Islet precursor cell (in vitro differentiated cells): ENCODE data around the gene PRR20A.
"Not testable (repeated sequence)": the region's sequence is repeated elsewhere in the genome, so short reads cannot be mapped to it uniquely, and the experiment has no call there.

ENCODE experiments used
- DNase-seq: peaks from one replicate; pipeline ENCODE4 v3.0.0-alpha.2; 2018

PRR20A gene

DNA sequence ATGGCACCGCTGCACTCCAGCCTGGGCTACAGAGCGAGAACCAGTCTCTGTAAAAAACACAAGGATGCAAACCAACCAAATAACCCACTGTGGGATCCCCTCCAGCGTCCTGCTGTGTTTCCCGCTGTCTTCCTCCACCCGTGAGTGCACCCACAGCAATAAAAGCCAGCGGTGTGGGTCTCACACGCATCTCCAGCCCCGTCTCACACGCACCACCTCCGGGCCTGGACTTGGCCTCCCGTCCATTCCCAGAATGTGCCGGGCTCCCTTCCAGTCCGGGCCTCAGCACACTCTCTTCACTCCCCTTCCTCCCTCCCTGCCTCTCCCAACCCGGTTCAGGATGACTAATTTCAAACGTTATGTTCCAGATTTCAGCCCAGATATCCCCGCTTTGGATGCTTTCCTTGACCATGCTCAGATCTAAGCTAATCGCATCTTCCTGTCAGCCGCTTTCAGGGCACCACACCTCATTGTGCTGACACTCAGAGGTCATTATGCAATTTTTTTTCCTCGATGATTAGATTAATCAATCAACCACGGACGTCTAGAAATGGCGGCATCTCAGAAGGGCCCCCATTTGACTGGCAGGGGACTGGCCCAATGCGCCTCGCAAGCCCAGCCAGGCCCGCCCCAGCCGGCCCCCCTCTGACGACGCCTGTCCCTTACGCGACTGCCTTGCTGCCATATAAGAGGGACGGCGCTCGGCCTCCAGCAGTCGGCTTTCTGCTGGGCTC, at the start of gene PRR20A:
Gene PRR20A (plus strand): TSS at position 684 of the 734 bp plus-strand sequence. CDS start 387 bp downstream, outside the sequence.
- not testable (repeated sequence) for DNase-seq

GRCh38 chr13:57114945-57115344, 25.8 kb upstream of the PRR20A start:
- DNase-seq: no peak

GRCh38 chr13:57123681-57124080, 17.0 kb upstream of the PRR20A start:
- no peak for DNase-seq

DNA sequence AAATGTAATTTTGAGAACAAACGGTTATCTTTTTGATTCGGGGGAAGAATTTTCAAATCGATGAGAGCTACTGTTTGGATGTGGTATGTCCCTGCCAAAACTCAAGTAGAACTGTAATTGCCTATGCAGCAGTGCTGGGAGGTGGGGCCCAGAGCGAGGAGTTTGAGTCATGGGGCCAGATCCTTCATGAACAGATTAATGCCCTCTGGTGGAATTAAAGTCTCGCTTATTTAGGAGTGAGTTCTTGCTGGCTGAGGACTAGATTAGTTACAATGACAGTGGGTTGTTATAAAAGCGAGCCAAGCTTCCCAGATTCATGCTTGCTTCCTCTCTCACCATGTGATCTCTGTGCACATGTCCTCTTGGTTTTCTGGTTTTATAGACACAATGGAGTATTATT, 11.8 kb upstream of the PRR20A start:
- no peak for DNase-seq

GRCh38 chr13:57136093-57136492, 4.6 kb upstream of the PRR20A start:
- no peak for DNase-seq

DNA sequence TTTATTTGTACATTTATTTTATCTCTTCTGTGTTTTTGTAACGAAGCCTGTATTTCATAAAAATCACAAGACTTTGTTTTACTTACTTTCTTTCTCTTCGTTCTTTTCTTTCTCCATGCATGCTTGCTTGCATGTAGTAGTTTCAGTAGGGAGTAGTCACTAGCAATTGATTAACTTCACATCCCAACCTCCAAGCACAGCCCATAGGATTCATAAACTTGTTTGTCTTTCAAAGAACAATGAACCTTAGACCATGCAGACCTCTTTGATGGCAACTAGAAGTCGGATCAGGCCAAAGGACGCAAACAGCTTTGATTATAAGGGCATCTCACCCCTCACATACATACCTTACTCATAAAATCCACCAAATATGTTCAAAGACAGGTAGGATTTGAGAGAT, 3.1 kb upstream of the PRR20A start:
- no peak for DNase-seq

DNA sequence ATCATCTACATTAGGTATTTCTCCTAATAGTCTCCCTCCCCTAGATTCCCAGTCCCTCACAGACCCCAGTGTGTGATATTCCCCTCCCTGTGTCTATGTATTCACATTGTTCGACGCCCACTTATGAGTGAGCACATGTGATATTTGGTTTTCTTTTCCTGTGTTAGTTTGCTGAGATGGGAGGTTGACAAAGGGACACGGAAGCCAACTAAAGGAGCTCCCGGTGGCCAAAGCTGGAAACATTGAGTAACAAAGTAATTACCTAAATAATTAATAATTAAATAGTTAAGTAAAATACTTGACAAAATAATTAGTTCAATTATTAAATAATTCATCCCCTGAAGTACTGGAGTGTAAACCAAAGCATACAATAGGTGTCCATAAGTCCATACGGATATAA, 1.7 kb upstream of the PRR20A start:
- no peak for DNase-seq

- DNase-seq: not testable (repeated sequence)
These were observed 937 bp upstream of the PRR20A start for GRCh38 chr13:57139781-57140180.

GRCh38 chr13:57147188-57147587, 6.5 kb downstream of the PRR20A start, which contains the start of gene PRR20B:
Gene PRR20B, plus strand, starts transcription at chr13:57147488. Its CDS starts 387 bp downstream, at chr13:57147875.
- not testable (repeated sequence) for DNase-seq

DNA sequence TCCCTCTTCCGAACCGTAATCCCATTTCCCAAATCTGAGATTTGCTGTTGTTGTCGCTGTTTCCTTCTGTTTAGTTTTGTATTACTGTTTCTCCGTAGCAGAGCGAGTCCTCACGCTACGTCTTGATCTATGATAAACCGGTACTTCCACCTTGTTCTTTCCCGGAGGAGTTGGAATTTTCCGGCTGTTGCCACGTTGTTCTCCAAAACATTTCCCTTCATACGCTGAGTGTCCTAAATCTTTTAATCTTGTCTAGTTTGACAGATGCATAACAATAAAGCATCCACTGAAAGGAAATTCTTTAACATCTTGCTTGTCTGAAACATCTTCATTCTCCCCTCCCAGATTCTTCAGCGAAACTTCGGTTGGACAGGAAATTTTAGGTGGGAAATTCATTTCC, 7.4 kb downstream of the PRR20A start:
- not testable (repeated sequence) for DNase-seq

GRCh38 chr13:57153761-57154160, 13.0 kb downstream of the PRR20A start, which contains the start of gene PRR20C:
Gene PRR20C, plus strand, starts transcription at chr13:57154061. Its CDS starts 387 bp downstream, at chr13:57154448.
- not testable (repeated sequence) for DNase-seq

- not testable (repeated sequence) for DNase-seq
These were observed 19.6 kb downstream of the PRR20A start, which contains the start of gene PRR20D for GRCh38 chr13:57160332-57160731. Gene PRR20D, plus strand, starts transcription at chr13:57160632. Its CDS starts 387 bp downstream, at chr13:57161019.

GRCh38 chr13:57166897-57167296, 26.2 kb downstream of the PRR20A start, which contains the start of gene PRR20E:
Gene PRR20E, plus strand, starts transcription at chr13:57167197. Its CDS starts 387 bp downstream, at chr13:57167584.
- DNase-seq: not testable (repeated sequence)

- DNase-seq: no peak
These were observed 50.9 kb downstream of the PRR20A start for GRCh38 chr13:57191667-57192066.
